HUES48 (cell line): ENCODE data around the gene HTR3C.
"Not testable (repeated sequence)": the region's sequence is repeated elsewhere in the genome, so short reads cannot be mapped to it uniquely, and the experiment has no call there.

Source experiments
- H3K27ac ChIP-seq: one replicate; pipeline ENCODE4 v1.7.0; 2013; ENCODE audit warnings: low read depth, low read length, inconsistent platforms
- H3K27me3 ChIP-seq: 2 replicates; pipeline ENCODE4 v1.6.1; 2013; ENCODE audit warnings: mild to moderate bottlenecking, low read length; ENCODE audit not compliant: control insufficient read depth, insufficient read depth
- H3K36me3 ChIP-seq: 2 replicates; pipeline ENCODE4 v1.6.1; 2013; ENCODE audit warnings: low read length; ENCODE audit not compliant: control insufficient read depth, insufficient read depth
- H3K4me1 ChIP-seq: 2 replicates; pipeline ENCODE4 v1.6.1; 2013; ENCODE audit warnings: mild to moderate bottlenecking, low read length; ENCODE audit not compliant: control insufficient read depth, insufficient read depth
- H3K4me3 ChIP-seq: 2 replicates; pipeline ENCODE4 v1.5.1; 2013; ENCODE audit warnings: mild to moderate bottlenecking, low read depth, low read length
- H3K9ac ChIP-seq: 2 replicates; pipeline ENCODE4 v1.6.1; 2013; ENCODE audit warnings: mild to moderate bottlenecking, low read depth, low read length, moderate library complexity
- H3K9me3 ChIP-seq: 2 replicates; pipeline ENCODE4 v1.6.1; 2013; ENCODE audit warnings: low read length; ENCODE audit not compliant: control insufficient read depth, insufficient read depth

The HTR3C gene, protein sequence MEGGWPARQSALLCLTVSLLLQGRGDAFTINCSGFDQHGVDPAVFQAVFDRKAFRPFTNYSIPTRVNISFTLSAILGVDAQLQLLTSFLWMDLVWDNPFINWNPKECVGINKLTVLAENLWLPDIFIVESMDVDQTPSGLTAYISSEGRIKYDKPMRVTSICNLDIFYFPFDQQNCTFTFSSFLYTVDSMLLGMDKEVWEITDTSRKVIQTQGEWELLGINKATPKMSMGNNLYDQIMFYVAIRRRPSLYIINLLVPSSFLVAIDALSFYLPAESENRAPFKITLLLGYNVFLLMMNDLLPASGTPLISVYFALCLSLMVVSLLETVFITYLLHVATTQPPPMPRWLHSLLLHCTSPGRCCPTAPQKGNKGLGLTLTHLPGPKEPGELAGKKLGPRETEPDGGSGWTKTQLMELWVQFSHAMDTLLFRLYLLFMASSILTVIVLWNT

GRCh38 chr3:184052767-184053166 is at the start of gene HTR3C:
TSS of gene HTR3C (plus strand) at chr3:184053047. CDS start at chr3:184053081, 34 bp downstream.
- Histone ChIP-seq H3K4me3 (no peak within 1 kb of the TSS), H3K27me3 (no peaks in the 10 kb centered on the region), H3K9me3 (no peaks in the 10 kb centered on the region), H3K4me1 (no peaks in the 10 kb centered on the region), H3K27ac (no peak within 1 kb of the TSS), H3K9ac (no peak within 1 kb of the TSS), H3K36me3 (no peaks in the 10 kb centered on the region)

DNA sequence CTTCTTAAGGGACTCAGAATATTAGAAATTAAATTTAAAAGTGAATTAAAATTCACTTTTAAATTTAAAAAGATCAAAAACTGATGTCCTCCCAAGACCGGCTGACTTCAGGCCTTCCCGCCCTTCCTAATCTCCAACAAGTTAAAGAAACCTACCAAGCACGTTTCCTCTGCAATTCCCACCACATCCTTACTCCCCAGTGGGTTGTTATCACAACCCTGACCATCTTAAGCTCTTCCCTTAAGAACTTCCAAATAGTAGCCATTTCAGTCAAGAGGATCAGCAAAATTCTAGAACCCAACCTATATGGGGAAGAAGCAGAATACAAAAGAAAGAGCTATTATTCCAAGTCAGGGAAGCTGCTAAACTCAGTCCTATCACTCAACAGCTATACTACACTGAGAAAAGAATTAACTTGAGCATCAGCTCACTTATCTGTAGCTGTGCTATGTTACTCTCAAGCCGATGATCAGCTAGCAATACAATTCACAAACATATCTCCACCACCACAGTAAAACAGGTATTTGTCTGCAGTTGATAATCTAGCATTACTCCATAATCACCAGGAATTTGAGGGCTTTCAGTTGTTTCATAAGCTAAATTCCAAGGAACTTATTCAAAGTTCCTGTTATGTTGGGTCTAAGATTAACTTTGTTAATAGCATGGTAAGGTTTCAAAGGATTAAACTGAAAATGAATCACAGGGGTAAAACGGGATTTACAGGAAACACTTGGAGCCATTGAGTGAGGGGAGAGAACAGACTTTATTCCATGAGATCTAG is 49.5 kb upstream of the HTR3C start:
- H3K9ac ChIP-seq: no peak overlapping the region
- no peaks in the 10 kb centered on the region for H3K4me1 ChIP-seq
- no peaks in the 10 kb centered on the region for H3K27me3 ChIP-seq
- no peak overlapping the region for H3K27ac ChIP-seq
- peaks cover 25% of the 10 kb centered on the region for H3K36me3 ChIP-seq
- no peaks in the 10 kb centered on the region for H3K9me3 ChIP-seq
- no peak overlapping the region for H3K4me3 ChIP-seq

GRCh38 chr3:184004476-184004875 is 48.4 kb upstream of the HTR3C start:
- Histone ChIP-seq H3K36me3 (peaks cover 34% of the 10 kb centered on the region), H3K9me3 (no peaks in the 10 kb centered on the region), H3K9ac (no peak overlapping the region), H3K4me3 (no peak overlapping the region), H3K4me1 (no peaks in the 10 kb centered on the region), H3K27me3 (no peaks in the 10 kb centered on the region), H3K27ac (no peak overlapping the region)

DNA sequence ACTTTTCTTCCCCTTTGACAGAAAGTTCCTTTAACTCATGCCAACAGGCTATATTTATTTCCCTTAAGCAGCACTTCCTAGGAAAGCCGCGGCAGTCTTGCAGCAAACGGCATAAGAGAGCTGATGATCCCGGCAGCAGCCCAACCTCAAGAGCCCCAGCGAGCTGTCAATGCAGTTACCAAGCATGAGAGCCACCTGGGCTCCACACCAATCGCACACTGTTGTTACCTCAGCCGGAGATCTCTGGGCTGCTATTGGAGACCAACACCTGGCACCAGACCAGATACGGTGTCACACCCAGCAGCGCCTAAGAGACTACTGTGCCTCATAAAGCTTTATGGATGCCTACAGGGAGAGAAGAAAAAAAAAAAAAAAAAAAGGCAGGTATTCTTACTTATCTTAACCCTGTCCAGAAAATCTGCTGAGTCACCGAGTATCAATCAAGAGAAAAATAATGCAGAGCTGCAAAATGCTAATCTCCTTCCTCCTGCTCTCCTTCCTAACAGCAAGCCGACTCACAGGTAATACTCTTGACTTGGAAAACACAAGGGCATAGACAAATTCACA is 46.8 kb upstream of the HTR3C start:
- no peak overlapping the region for H3K27ac ChIP-seq
- no peak overlapping the region for H3K9ac ChIP-seq
- no peaks in the 10 kb centered on the region for H3K27me3 ChIP-seq
- H3K36me3 ChIP-seq: peaks cover 40% of the 10 kb centered on the region
- no peaks in the 10 kb centered on the region for H3K4me1 ChIP-seq
- no peaks in the 10 kb centered on the region for H3K9me3 ChIP-seq
- no peak overlapping the region for H3K4me3 ChIP-seq

DNA sequence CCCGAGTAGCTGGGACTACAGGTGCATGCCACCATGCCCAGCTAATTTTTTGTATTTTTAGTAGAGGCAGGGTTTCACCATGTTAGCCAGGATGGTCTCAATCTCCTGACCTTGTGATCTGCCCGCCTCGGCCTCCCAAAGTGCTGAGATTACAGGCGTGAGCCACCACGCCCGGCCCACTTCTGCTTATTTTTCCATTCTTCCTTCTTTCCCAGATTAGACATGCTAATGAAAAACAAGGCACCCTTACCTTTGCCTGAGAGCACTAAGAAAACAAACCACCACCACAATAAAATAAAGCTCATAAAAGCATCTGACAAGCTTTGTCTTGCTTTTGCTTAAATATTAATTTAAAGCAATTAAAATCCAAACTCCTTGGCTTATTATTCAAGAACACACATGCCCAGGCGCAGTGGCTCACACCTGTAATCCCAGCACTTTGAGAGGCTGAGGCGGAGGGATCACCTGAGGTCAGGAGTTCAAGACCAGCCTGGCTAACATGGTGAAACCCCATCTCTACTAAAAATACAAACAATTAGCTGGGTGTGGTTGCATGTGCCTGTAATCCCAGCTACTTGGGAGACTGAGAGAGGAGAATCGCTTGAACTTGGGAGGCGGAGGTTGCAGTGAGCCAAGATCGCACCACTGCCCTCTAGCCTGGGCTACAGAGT is 45.6 kb upstream of the HTR3C start:
- not testable (repeated sequence) for H3K27ac ChIP-seq, H3K4me1 ChIP-seq, H3K9me3 ChIP-seq, H3K4me3 ChIP-seq, H3K27me3 ChIP-seq, H3K9ac ChIP-seq
- H3K36me3 ChIP-seq: peaks cover 52% of the 10 kb centered on the region

- Histone ChIP-seq H3K27ac (no peak overlapping the region), H3K4me1 (no peaks in the 10 kb centered on the region), H3K27me3 (no peaks in the 10 kb centered on the region), H3K4me3 (no peak overlapping the region), H3K9me3 (no peaks in the 10 kb centered on the region), H3K36me3 (peaks cover 58% of the 10 kb centered on the region), H3K9ac (no peak overlapping the region)
Observed at GRCh38 chr3:184008161-184008560, 44.7 kb upstream of the HTR3C start.

- peaks cover 58% of the 10 kb centered on the region for H3K36me3 ChIP-seq
- no peak overlapping the region for H3K27ac ChIP-seq
Observed at GRCh38 chr3:184011230-184011876, 41.5 kb upstream of the HTR3C start.

DNA sequence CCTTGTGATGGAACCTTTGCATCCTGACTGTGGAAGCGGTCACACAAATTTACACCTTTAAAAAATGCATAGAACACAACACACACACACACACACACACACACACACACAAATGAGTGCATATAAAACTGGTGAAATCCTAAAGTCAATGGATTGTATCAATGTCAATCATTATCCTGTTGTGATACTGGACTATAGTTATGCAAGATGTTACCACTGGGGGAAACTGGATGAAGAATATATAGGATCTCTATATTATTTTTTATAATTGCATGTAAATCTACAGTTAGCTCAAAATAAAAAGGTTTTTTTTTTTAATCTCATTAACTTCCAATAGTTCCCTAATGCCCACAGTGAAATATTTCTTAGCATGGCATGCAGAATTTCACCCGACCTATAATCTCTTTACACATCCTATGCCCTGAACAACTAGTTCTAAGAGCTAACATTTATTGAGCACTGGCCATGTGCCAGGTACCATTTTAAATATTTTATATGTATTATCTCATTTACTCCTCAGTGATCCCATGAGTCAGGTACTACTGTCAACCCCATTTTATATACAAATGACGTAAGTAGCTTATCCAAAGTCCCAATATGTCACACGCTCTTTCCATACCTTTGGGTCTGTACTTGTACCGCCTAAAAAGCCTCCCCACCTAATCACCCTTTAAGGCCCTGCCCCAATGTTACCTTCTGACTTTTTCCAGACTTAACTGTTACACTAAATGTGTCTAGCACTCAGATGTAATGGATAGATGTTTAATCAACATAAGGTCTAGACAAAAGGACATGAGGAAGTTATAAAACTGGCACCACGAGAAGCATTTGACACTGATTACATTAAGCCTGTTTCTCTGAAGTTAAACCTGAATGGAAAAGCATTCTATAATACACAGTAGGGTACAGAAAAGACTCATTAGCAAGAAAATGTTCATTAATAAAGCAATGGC is 40.6 kb upstream of the HTR3C start:
- no peaks in the 10 kb centered on the region for H3K9me3 ChIP-seq
- H3K4me3 ChIP-seq: no peak overlapping the region
- H3K4me1 ChIP-seq: peaks cover 13% of the 10 kb centered on the region
- H3K36me3 ChIP-seq: peaks cover 58% of the 10 kb centered on the region
- H3K27ac ChIP-seq: no peak overlapping the region
- no peak overlapping the region for H3K9ac ChIP-seq
- no peaks in the 10 kb centered on the region for H3K27me3 ChIP-seq

More at GRCh38 chr3:184011230-184011876, 41.5 kb upstream of the HTR3C start:
- Histone ChIP-seq H3K27me3 (no peaks in the 10 kb centered on the region), H3K9ac (no peak overlapping the region), H3K4me1 (peaks cover 8% of the 10 kb centered on the region), H3K4me3 (no peak overlapping the region), H3K9me3 (no peaks in the 10 kb centered on the region)

- Histone ChIP-seq H3K36me3 (peaks cover 35% of the 10 kb centered on the region), H3K27ac (no peak overlapping the region), H3K4me3 (no peak overlapping the region), H3K27me3 (no peaks in the 10 kb centered on the region), H3K9ac (no peak overlapping the region), H3K4me1 (peaks cover 13% of the 10 kb centered on the region), H3K9me3 (no peaks in the 10 kb centered on the region)
Observed at GRCh38 chr3:184015381-184016019, 37.3 kb upstream of the HTR3C start.
